ENCODE results near the gene FBXL13.

GRCh38 chr7:102979670-102980069 is 94.9 kb downstream of the FBXL13 start:
- TF ChIP-seq CTCF (IDR thresholded peaks at IDR 0.05) (no peak), POLR2A (IDR thresholded peaks at IDR 0.05; ENCODE audit: low read depth) (no peak), POLR2AphosphoS5 (IDR thresholded peaks at IDR 0.05) (no peak), EP300 (IDR thresholded peaks at IDR 0.05) (no peak)
